HG03558 (cell line): ENCODE results near the gene PRKAG2.

Source experiments
- ATAC-seq: cut with Tn5 transposase; IDR thresholded peaks from one replicate; pipeline ENCODE4 v1.9.1; 2021; ENCODE audit warnings: moderate number of reproducible peaks; ENCODE audit not compliant: unreplicated experiment; ENCODE audit errors: extremely low read depth

Gene PRKAG2

GRCh38 chr7:151868396-151869108 is 8.4 kb downstream of the PRKAG2 start:
- no peak for ATAC-seq

GRCh38 chr7:151867912-151868311 is 9.0 kb downstream of the PRKAG2 start:
- ATAC-seq = no peak

- no peak for ATAC-seq
Observed at GRCh38 chr7:151866761-151867655, 9.9 kb downstream of the PRKAG2 start.

GRCh38 chr7:151866028-151866427 is 10.9 kb downstream of the PRKAG2 start:
- no peak for ATAC-seq

- no peak for ATAC-seq
Observed at GRCh38 chr7:151865070-151865670, 11.7 kb downstream of the PRKAG2 start.

GRCh38 chr7:151864561-151864960 is 12.4 kb downstream of the PRKAG2 start:
- ATAC-seq = no peak

- no peak for ATAC-seq
Observed at GRCh38 chr7:151864081-151864480, 12.8 kb downstream of the PRKAG2 start.

GRCh38 chr7:151863386-151864079 is 13.4 kb downstream of the PRKAG2 start:
- ATAC-seq = no peak

GRCh38 chr7:151862606-151863381 is 14.1 kb downstream of the PRKAG2 start:
- no peak for ATAC-seq

- no peak for ATAC-seq
Observed at GRCh38 chr7:151861881-151862280, 15.0 kb downstream of the PRKAG2 start.

GRCh38 chr7:151860771-151861170 is 16.1 kb downstream of the PRKAG2 start:
- ATAC-seq = no peak

- no peak for ATAC-seq
Observed at GRCh38 chr7:151859948-151860685, 16.8 kb downstream of the PRKAG2 start.

- ATAC-seq = no peak
Observed at GRCh38 chr7:151859111-151859947, 17.6 kb downstream of the PRKAG2 start.

GRCh38 chr7:151858456-151858855 is 18.5 kb downstream of the PRKAG2 start:
- no peak for ATAC-seq

- ATAC-seq = no peak
Observed at GRCh38 chr7:151857866-151858450, 19.0 kb downstream of the PRKAG2 start.

GRCh38 chr7:151857412-151857811 is 19.5 kb downstream of the PRKAG2 start:
- no peak for ATAC-seq

- no peak for ATAC-seq
Observed at GRCh38 chr7:151856516-151856915, 20.4 kb downstream of the PRKAG2 start.

- ATAC-seq = no peak
Observed at GRCh38 chr7:151856098-151856497, 20.8 kb downstream of the PRKAG2 start.
